GM12878 (cell line): ENCODE data around the gene C1orf21. TPM values are rescaled to one million over a fixed set of nuclear protein-coding genes. Genes with fewer than 3 reads are reported as not detected.

Experiments
- ATAC-seq: fragments of 200-7000 bp; cut with Tn5 transposase; 3 replicates; pipeline ENCODE4 v1.9.1; 2020; ENCODE audit warnings: mild to moderate bottlenecking, moderate library complexity
- BruUV-seq: library from RNA; stranded (reverse); fragments of 400-500 nt; replicated peaks from 2 replicates; lab custom pipeline; 2021; lab: Mats Ljungman, UMichigan
- CTCF ChIA-PET: fragments of 300-600 bp; sonication (Branson Sonifier 250); formaldehyde crosslinking; extraction: SDS; loops from one replicate; lab custom pipeline; 2021; ENCODE audit warnings: inconsistent platforms; lab: Yijun Ruan, JAX
- POLR2A ChIA-PET: fragments of 350-600 bp; formaldehyde crosslinking; extraction: SDS; loops from one replicate; lab custom pipeline; 2021; ENCODE audit warnings: inconsistent platforms; lab: Charles Lee
- RAD21 ChIA-PET: fragments of 300-600 bp; sonication (Branson Sonifier 250); formaldehyde crosslinking; loops from one replicate; lab custom pipeline; 2023; ENCODE audit warnings: antibody characterized with exemption; ENCODE audit not compliant: unreplicated experiment; lab: Charles Lee
- SMC1A ChIA-PET: fragments of 300-600 bp; sonication (Branson Sonifier 250); formaldehyde crosslinking; loops from one replicate; lab custom pipeline; 2023; ENCODE audit not compliant: unreplicated experiment, uncharacterized antibody; lab: Charles Lee
- DNase-seq: peaks from one replicate; pipeline ENCODE4 v3.0.0-alpha.2; 2011; ENCODE audit warnings: low read depth, low spot score
- FAIRE-seq: peaks from 3 replicates; lab custom pipeline; 2011; peaks lifted over from hg19 to GRCh38; lab: Jason Lieb, UNC
- H2AFZ ChIP-seq: 2 replicates; pipeline ENCODE4 v1.6.0; 2011; ENCODE audit warnings: low read depth, low read length, control low read depth; ENCODE audit not compliant: control insufficient read depth
- H3K27ac ChIP-seq: 2 replicates; pipeline ENCODE4 v1.5.1; 2011; ENCODE audit warnings: control low read depth; ENCODE audit not compliant: control insufficient read depth, insufficient read depth
- H3K27me3 ChIP-seq, 2 experiments: replicated peaks in 1 of 2; 2 replicates each; pipeline versions ENCODE4 v1.6.0 to v1.6.1; 2011; ENCODE audit warnings: low read length in 1 of 2; ENCODE audit not compliant: control insufficient read depth in 2 of 2, insufficient read depth in 2 of 2
- H3K36me3 ChIP-seq, 2 experiments: 2 replicates each; pipeline ENCODE4 v1.5.1; 2011; ENCODE audit warnings: low read length in 1 of 2; ENCODE audit not compliant: control insufficient read depth in 2 of 2, insufficient read depth in 2 of 2
- H3K4me1 ChIP-seq: 2 replicates; pipeline ENCODE4 v1.6.1; 2011; ENCODE audit warnings: mild to moderate bottlenecking, low read length, moderate library complexity, mixed read lengths; ENCODE audit not compliant: control insufficient read depth, insufficient read depth
- H3K4me2 ChIP-seq: 2 replicates; pipeline ENCODE4 v1.6.0; 2011; ENCODE audit warnings: control low read depth; ENCODE audit not compliant: control insufficient read depth, insufficient read depth
- H3K4me3 ChIP-seq: fragments of 200-600 bp; sonication (generic); 2 replicates; pipeline ENCODE4 v1.5.1; 2016
- H3K79me2 ChIP-seq: 2 replicates; pipeline ENCODE4 v1.6.0; 2011; ENCODE audit warnings: low read length; ENCODE audit not compliant: control insufficient read depth, insufficient read depth
- H3K9ac ChIP-seq: 2 replicates; pipeline ENCODE4 v1.8.0; 2011; ENCODE audit warnings: low read length, control low read depth, mixed read lengths; ENCODE audit not compliant: control insufficient read depth, insufficient read depth
- H3K9me3 ChIP-seq: replicated peaks from 3 replicates; pipeline ENCODE4 v1.5.1; 2011; ENCODE audit warnings: mild to moderate bottlenecking, low read length; ENCODE audit not compliant: control insufficient read depth, insufficient read depth
- H4K20me1 ChIP-seq: 2 replicates; pipeline ENCODE4 v1.6.0; 2011; ENCODE audit not compliant: control insufficient read depth, insufficient read depth
- ATF7 ChIP-seq: fragments of 450-650 bp; IDR thresholded peaks from 2 replicates; pipeline ENCODE4 v1.6.1; 2016; ENCODE audit warnings: low read depth, mild to moderate bottlenecking
- CHD2 ChIP-seq: IDR thresholded peaks from 2 replicates; pipeline ENCODE4 v1.6.1; 2011; ENCODE audit warnings: low read depth, low read length, improper control_type of control experiment, borderline replicate concordance
- CREB1 ChIP-seq: IDR thresholded peaks from 2 replicates; pipeline ENCODE4 v1.6.1; 2012; ENCODE audit warnings: low read depth, mild to moderate bottlenecking, inconsistent platforms
- GABPA ChIP-seq: IDR thresholded peaks from 2 replicates; pipeline ENCODE4 v1.6.1; 2014; ENCODE audit warnings: antibody characterized with exemption, low read depth, mild to moderate bottlenecking, inconsistent platforms
- HDAC6 ChIP-seq: fragments of 200-600 bp; sonication (generic); IDR thresholded peaks from one replicate; pipeline ENCODE4 v1.8.0; 2017; ENCODE audit warnings: antibody characterized with exemption; ENCODE audit not compliant: unreplicated experiment
- JUNB ChIP-seq: IDR thresholded peaks from 2 replicates; pipeline ENCODE4 v1.6.1; 2016; ENCODE audit warnings: antibody characterized with exemption, mild to moderate bottlenecking
- MXI1 ChIP-seq: fragments of 150-350 bp; IDR thresholded peaks from 2 replicates; pipeline ENCODE4 v1.6.1; 2011; ENCODE audit warnings: low read depth, mild to moderate bottlenecking, inconsistent platforms, low read length, improper control_type of control experiment
- POU2F2 ChIP-seq: IDR thresholded peaks from 3 replicates; pipeline ENCODE4 v1.6.1; 2011; ENCODE audit warnings: low read depth, mild to moderate bottlenecking, low read length, borderline replicate concordance
- SP1 ChIP-seq: IDR thresholded peaks from one replicate; pipeline ENCODE4 v1.6.1; 2011; ENCODE audit warnings: low read depth, low read length
- SPI1 ChIP-seq: IDR thresholded peaks from 2 replicates; pipeline ENCODE4 v1.6.1; 2011; ENCODE audit warnings: low read depth, mild to moderate bottlenecking, low read length, moderate library complexity, borderline replicate concordance; ENCODE audit not compliant: insufficient read depth
- SRF ChIP-seq, 2 experiments: IDR thresholded peaks; 2 replicates each; pipeline ENCODE4 v1.6.1; 2011; ENCODE audit warnings: low read depth in 2 of 2, low read length in 2 of 2, mild to moderate bottlenecking in 1 of 2, moderate library complexity in 1 of 2
- TAF1 ChIP-seq: IDR thresholded peaks from 2 replicates; pipeline ENCODE4 v1.6.1; 2011; ENCODE audit warnings: mild to moderate bottlenecking, low read depth, low read length, borderline replicate concordance
- ZNF207 ChIP-seq: fragments of 450-650 bp; IDR thresholded peaks from 2 replicates; pipeline ENCODE4 v1.6.1; 2014; ENCODE audit warnings: antibody characterized with exemption, mild to moderate bottlenecking, borderline replicate concordance
- WGBS: methylation state at CpG from one replicate; pipeline ENCODE4 v1.1.6; 2016; ENCODE audit warnings: low lambda C conversion rate; ENCODE audit not compliant: insufficient replicate concordance, insufficient coverage; ENCODE audit errors: missing lambda C conversion rate; 5-methylcytosine and 5-hydroxymethylcytosine counted together
- in situ Hi-C: fragments of 300-500 bp; cut with MboI; formaldehyde crosslinking; loops from 9 replicates; pipeline ENCODE4 v1.14.3; 2018; ENCODE audit warnings: mixed read lengths
- intact Hi-C: fragments of 100-400 bp; cut with micrococcal nuclease; formaldehyde crosslinking; loops from one replicate; pipeline ENCODE4 v1.14.2; 2022; ENCODE audit not compliant: unreplicated experiment
- polyA plus RNA-seq, 11 experiments: library from polyadenylated mRNA; depleted of rRNA in 4 of 11; unstranded in 6 of 11; stranded (reverse) in 5 of 11; fragments of >200 nt; fragmentation: Nextera tagmentation in 4 of 11; fragmentation: Illumina TruSeq in 1 of 11; extraction: Ambion mirVana in 4 of 11; extraction: Trizol in 1 of 11; gene quantifications; 1 replicate in 1 of 11; 2 replicates in 10 of 11; pipeline versions ENCODE4 v1.2.1 to v1.2.3, GENCODE V29; 2011 to 2016; ENCODE audit warnings: inconsistent platforms in 2 of 11, missing spikeins in 2 of 11, low read depth in 1 of 11
- total RNA-seq, 4 experiments: library from RNA; depleted of rRNA in 3 of 4; stranded (reverse); fragments of >200 nt in 3 of 4; fragmentation: Illumina TruSeq in 1 of 4; extraction: Trizol in 1 of 4; gene quantifications; 2 replicates each; pipeline versions ENCODE4 v1.2.1 to v1.2.3, GENCODE V29; 2013 to 2021
- TF ChIP-seq, protein P1 (sequence below): IDR thresholded peaks from 2 replicates; pipeline ENCODE4 v1.6.1; 2012; ENCODE audit warnings: low read depth, low read length, improper control_type of control experiment
- TF ChIP-seq, protein P2 (sequence below): IDR thresholded peaks from 2 replicates; pipeline ENCODE4 v1.6.1; 2012; ENCODE audit warnings: low read depth, low read length, improper control_type of control experiment

The C1orf21 gene
- total and polyA plus RNA-seq, 10 of the 15 experiments (the other 5 are each of a cell fraction or from before 2014, with no cell fraction given): 0.03 to 1.6 (median 0.17) TPM; not detected in 3

GRCh38 chr1:184644771-184645170, 257.9 kb downstream of the C1orf21 start:
- Histone ChIP-seq H3K9ac (no peak overlapping the region), H3K79me2 (no peaks in the 10 kb centered on the region), H3K36me3 (no peaks in the 10 kb centered on the region), H2AFZ (no peak overlapping the region), H3K27ac (no peak overlapping the region), H3K4me3 (no peak overlapping the region), H3K4me1 (peaks cover 24% of the 10 kb centered on the region), H3K4me2 (no peak overlapping the region), H4K20me1 (no peaks in the 10 kb centered on the region), H3K27me3 (no peaks in the 10 kb centered on the region), H3K9me3 (no peaks in the 10 kb centered on the region; the same call in 1 of the 3 replicates)
- TF ChIP-seq, protein P1, sequence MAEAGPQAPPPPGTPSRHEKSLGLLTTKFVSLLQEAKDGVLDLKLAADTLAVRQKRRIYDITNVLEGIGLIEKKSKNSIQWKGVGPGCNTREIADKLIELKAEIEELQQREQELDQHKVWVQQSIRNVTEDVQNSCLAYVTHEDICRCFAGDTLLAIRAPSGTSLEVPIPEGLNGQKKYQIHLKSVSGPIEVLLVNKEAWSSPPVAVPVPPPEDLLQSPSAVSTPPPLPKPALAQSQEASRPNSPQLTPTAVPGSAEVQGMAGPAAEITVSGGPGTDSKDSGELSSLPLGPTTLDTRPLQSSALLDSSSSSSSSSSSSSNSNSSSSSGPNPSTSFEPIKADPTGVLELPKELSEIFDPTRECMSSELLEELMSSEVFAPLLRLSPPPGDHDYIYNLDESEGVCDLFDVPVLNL: no peak
- TF ChIP-seq POU2F2 (no peak), ZNF207 (no peak), SP1 (no peak), CREB1 (no peak)
- CTCF ChIA-PET: no interaction called here
- DNase-seq (no peak), ATAC-seq (no peak), FAIRE-seq (no peak)
- POLR2A ChIA-PET: no interaction called here
- in situ Hi-C loops (no loop called here), intact Hi-C loops (no loop called here)
- RAD21 ChIA-PET: no interaction called here
- no TSS peak for BruUV-seq
- WGBS: 66% methylated on average over 11 of the region's 11 CpGs
- SMC1A ChIA-PET: no interaction called here

DNA sequence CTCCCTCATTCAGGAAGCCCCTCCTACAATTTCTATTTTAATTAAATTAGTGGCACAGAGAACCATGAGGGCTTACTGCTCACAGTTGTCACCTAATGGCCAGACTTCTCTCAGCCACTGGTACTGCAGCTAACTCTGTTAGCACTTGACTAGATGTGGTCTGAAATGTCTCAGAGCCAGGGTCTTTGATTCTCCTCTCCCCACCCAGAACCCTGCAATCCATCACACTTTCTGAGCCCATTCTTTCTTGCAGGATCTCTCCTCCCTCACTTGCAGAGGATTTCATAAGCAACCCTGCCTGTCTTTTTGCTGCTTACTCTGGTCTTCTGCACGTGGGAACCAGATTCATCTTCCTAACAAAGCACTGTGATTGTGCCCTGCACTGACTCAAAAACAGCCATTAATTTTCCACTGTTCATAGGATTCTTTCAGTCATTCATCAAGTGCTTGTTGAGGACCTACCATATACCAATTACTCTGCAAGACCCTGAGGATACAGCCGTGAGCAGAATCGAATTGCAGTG, 259.4 kb downstream of the C1orf21 start:
- Histone ChIP-seq H3K9me3 (no peaks in the 10 kb centered on the region; the same call in 1 of the 3 replicates), H3K27ac (no peak overlapping the region), H3K36me3 (no peaks in the 10 kb centered on the region), H3K27me3 (no peaks in the 10 kb centered on the region), H3K4me1 (peaks cover 30% of the 10 kb centered on the region), H3K9ac (no peak overlapping the region), H2AFZ (no peak overlapping the region), H3K4me2 (no peak overlapping the region), H3K4me3 (no peak overlapping the region), H3K79me2 (no peaks in the 10 kb centered on the region), H4K20me1 (no peaks in the 10 kb centered on the region)
- no TSS peak for BruUV-seq
- intact Hi-C loops (no loop called here), in situ Hi-C loops (no loop called here)
- ChIA-PET SMC1A (no interaction called here), POLR2A (no interaction called here), CTCF (no interaction called here), RAD21 (no interaction called here)
- ATAC-seq: no peak
- no peak for FAIRE-seq
- WGBS: 25% methylated on average over 3 of the region's 3 CpGs
- no peak for DNase-seq
- TF ChIP-seq CHD2 (no peak), HDAC6 (no peak), SRF (IDR thresholded peaks at IDR 0.05; ENCODE audit: low read depth in 2 of 2, low read length in 2 of 2) (no peak), ATF7 (no peak), MXI1 (no peak), SPI1 (no peak), TAF1 (no peak), JUNB (no peak), GABPA (no peak)
- TF ChIP-seq, protein P2, sequence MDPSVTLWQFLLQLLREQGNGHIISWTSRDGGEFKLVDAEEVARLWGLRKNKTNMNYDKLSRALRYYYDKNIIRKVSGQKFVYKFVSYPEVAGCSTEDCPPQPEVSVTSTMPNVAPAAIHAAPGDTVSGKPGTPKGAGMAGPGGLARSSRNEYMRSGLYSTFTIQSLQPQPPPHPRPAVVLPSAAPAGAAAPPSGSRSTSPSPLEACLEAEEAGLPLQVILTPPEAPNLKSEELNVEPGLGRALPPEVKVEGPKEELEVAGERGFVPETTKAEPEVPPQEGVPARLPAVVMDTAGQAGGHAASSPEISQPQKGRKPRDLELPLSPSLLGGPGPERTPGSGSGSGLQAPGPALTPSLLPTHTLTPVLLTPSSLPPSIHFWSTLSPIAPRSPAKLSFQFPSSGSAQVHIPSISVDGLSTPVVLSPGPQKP: no peak
